ENCODE results near the gene TRIO.

- no peak for TF ChIP-seq ZSCAN16 (tag by site-specific recombination; IDR thresholded peaks at IDR 0.05)
- TF ChIP-seq ZNF18 (tag by site-specific recombination; IDR thresholded peaks at IDR 0.05) = no peak
- TF ChIP-seq ZNF704 (tag by site-specific recombination; IDR thresholded peaks at IDR 0.05) = no peak
- no peak for TF ChIP-seq PRDM10 (tag by site-specific recombination; IDR thresholded peaks at IDR 0.05)
- TF ChIP-seq ELK4 (IDR thresholded peaks at IDR 0.05; ENCODE audit: borderline replicate concordance, low read depth, low read length) = no peak
- TF ChIP-seq CTCF (tag by site-specific recombination; IDR thresholded peaks at IDR 0.05) = no peak
- TF ChIP-seq REST (tag by site-specific recombination; IDR thresholded peaks at IDR 0.05) = no peak
- no peak for TF ChIP-seq KLF1 (tag by site-specific recombination; IDR thresholded peaks at IDR 0.05)
- TF ChIP-seq ZNF311 (tag by site-specific recombination; IDR thresholded peaks at IDR 0.05; ENCODE audit: borderline replicate concordance) = no peak
- TF ChIP-seq MEIS1 (CRISPR knock-in tag; IDR thresholded peaks at IDR 0.05; ENCODE audit: borderline replicate concordance) = no peak
- no peak for TF ChIP-seq ZNF138 (tag by site-specific recombination; IDR thresholded peaks at IDR 0.05; ENCODE audit: borderline replicate concordance)
- TF ChIP-seq ZBTB6 (tag by site-specific recombination; IDR thresholded peaks at IDR 0.05) = no peak
Measured at GRCh38 chr5:14171621-14172020, 28.5 kb downstream of the TRIO start.
